HG02943 (cell line): Measurements from ENCODE around the gene ANXA10.

Experiments used
- ATAC-seq: cut with Tn5 transposase; IDR thresholded peaks from one replicate; pipeline ENCODE4 v1.9.1; 2021; ENCODE audit warnings: mild to moderate bottlenecking, low read depth, moderate library complexity; ENCODE audit not compliant: unreplicated experiment

Gene ANXA10

GRCh38 chr4:168218645-168219044 is 126.3 kb downstream of the ANXA10 start:
- ATAC-seq: no peak

GRCh38 chr4:168220893-168221292 is 128.6 kb downstream of the ANXA10 start:
- ATAC-seq: no peak

- ATAC-seq: no peak
These were observed 129.0 kb downstream of the ANXA10 start for GRCh38 chr4:168221301-168221700.
